GM18517 (cell line): ENCODE data around the gene NUMA1.

Experiments used
- ATAC-seq: cut with Tn5 transposase; IDR thresholded peaks from one replicate; pipeline ENCODE4 v1.9.1; 2021; ENCODE audit warnings: mild to moderate bottlenecking, moderate library complexity; ENCODE audit not compliant: unreplicated experiment

Gene NUMA1

GRCh38 chr11:72024069-72024754 is 56.1 kb downstream of the NUMA1 start:
- no peak for ATAC-seq

GRCh38 chr11:72023335-72023734 is 57.0 kb downstream of the NUMA1 start:
- no peak for ATAC-seq

DNA sequence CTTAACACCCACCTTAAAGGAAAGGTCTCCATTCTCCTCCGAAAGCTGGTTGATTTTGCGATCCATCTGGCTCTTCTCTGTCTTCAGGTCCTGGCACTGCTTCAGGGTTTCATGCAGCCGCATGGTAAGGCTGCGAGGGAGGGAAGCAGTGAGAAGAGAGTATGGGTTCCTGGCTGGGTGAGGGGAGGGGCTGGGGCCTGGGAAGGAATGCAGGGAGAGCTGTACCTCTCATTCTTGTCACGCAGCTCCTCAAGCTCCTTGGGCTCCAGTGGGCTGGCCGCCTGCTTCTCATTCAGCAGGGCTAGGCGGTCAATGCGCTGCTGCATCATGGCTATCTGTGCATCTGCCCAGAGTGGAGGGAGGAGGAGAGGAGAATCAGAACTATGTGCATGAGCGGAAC is 62.2 kb downstream of the NUMA1 start:
- ATAC-seq: no peak

DNA sequence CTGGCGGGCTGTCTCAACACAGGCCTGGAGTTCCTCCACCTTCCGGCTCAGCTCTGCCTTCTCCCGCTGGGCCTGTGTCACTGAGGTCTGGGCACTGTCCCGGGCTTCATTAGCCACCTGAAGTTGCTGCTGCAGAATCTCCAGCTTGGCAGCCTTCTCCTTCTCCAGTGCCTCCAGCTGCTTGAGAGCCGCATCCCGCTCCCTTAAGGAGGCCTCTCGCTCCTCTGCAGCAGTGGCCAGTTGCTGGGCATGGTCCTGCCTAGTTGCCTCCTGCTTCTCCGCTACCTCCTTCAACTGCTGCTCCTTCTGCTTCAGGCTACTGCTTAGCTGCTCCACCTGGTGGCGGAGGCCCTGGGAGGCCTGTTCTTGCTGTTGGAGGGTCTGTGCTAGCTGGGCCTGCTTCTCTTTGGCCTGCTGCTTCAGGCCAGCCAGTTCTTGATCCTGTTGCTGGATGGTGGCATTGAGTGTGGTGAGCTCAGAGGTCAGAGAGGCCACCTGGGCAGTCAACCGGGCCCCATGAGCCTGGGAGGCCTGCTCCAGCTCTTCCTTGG is 64.8 kb downstream of the NUMA1 start:
- no peak for ATAC-seq

DNA sequence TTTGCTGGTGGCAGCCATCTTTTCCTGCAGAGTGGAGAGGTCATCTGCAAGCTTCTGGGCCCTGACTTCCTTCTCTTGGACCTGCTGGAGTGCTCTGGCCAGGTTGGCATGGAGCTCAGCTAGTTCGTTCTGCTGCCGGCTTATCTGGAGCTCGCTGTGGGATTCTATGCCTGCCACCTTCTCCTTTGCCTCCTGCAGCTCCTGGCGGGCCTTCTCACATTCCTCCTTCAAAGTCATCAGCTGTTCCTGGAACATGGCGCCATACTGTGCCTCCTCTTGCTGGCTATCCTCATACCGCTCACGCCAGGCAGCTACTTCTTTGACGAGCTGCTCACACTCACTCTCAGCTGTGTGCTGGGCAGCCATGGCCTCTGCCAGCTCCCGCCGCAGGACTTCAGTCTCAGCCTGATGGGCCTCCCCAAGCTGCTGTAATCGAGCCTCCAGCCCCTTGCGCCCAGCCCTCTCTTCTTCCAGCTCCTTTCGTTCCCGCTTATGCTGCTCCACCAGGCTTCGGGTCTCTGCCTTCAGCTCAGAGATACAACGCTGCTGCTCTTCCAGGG is 65.5 kb downstream of the NUMA1 start:
- no peak for ATAC-seq

DNA sequence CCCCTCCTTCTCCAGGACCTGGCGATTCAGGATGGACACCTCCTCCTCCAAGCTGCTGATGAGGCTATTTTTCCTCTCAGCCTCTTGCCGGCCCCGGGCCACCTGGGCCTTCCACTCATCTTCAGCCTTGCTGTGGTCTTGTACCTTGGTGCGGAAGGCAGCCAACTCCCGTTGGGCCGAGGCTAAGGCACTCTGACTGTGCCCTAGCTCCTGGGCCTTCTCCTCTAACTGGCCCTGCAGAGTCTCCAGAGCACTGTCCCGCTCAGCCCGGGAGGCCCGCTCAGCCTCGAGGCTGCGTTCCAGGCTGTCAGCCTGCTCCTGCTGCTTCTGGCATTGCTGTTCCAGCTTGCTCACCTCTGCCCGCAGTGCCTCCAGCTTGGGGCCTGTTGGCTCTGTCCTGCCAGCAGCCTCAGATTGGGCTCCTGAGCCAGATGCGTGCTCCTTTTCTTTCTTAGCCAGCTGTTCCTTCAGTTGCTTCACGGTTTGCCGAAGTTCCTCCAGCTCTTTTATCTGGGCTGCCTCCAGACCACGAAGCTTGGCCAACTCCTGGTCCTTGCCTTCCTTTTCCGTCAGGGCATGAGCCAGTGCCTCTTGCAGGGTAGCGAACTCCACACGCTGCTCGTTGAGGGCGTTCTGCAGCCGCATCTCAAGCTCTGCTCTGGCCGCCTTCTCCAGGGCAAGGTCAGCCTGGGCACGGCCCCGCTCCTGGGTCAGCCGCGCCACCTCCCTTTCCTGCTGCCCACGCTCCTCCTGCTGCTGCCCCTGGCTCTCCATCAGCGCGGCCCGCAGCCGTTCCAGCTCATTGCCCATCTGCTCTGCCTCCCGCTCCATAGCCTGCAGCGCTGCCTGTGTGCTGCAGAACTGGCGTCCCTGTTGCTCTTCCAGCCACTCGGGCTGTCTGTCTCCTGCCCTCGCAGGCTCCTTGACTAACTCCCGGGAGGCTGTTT is 66.3 kb downstream of the NUMA1 start:
- no peak for ATAC-seq

GRCh38 chr11:72012897-72013721 is 67.2 kb downstream of the NUMA1 start:
- no peak for ATAC-seq

DNA sequence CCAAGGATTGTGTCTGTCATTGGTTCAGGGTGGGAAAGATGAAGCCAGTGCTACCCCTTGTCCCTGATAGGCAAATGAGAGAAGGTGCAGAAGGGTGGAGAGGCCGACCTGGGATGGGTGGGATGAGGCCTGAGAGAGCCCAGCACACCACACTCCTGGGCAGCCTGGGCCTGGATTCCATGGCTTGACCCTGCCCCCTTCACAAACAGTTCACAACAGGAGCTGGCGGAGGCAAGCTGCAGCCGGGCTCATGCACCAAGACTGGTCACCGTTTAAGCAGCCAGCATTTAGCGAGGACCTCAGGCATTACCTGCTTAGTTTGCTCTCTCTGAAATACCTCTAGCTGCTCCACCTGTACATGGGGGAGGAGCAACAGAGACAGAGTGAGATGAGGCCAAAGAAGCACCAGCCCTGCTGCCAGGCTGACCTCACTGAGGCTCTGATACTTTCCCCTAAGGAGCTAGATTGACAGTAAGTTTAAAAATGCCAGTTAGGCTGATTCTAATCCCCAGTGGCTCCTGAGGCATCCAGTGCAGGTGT is 68.2 kb downstream of the NUMA1 start:
- ATAC-seq: no peak

DNA sequence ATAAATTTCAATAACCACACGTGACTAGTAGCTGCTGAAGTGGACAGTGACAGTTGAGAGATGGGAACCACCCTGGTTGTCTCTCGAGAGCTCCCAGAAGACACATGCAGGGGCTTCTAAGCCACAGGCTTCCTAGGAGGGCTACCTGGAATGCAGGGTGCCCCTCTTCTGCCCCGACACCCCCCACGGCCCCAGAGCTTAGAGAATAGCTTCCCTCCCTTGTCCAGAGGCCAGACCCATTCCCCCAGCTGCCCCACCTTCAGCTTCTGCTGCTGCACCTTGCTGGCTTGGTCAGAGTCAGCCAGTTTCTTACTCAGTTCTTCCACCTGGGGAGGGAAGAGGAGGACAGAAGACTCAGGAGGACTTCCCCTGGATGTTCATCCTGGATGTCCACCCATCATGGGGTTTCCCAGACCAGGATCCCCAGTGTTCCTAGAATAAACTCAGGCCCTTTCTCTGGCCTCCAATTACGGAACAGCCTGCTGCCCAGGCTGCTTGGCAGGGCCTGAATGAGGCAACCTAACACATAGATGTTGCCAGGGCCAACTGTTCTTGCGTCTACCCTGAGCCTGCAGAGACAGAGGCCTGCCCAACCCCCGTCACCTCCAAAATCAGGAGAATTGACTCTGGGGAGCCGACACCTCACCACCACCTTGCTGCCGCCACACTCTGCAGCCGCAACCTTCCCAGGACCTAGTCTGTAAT is 69.7 kb downstream of the NUMA1 start:
- ATAC-seq: no peak

- no peak for ATAC-seq
Measured at GRCh38 chr11:72009156-72009555, 71.2 kb downstream of the NUMA1 start.

- no peak for ATAC-seq
Measured at GRCh38 chr11:72008728-72009127, 71.6 kb downstream of the NUMA1 start.

DNA sequence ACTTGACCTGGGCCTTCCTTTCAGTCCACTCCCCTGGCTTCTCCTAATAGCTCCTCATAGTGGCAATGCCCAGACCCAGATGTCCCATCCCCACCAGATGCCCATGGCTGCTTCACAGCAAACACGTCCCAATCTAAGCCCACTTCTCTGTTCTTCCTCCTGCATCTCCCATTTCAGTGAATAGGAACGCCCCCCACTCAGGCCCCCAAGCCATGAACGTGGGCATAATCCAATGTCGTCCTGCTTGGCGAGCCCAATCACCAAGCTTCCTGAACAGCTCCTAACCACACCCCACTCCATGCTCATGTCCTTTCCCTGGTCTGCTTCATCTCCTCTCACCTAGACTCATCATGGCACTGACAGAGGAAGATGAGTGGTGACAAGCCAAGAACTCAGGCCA is 72.8 kb downstream of the NUMA1 start:
- ATAC-seq: no peak

GRCh38 chr11:72007089-72007476 is 73.3 kb downstream of the NUMA1 start:
- no peak for ATAC-seq

GRCh38 chr11:72006309-72007088 is 73.8 kb downstream of the NUMA1 start:
- no peak for ATAC-seq

DNA sequence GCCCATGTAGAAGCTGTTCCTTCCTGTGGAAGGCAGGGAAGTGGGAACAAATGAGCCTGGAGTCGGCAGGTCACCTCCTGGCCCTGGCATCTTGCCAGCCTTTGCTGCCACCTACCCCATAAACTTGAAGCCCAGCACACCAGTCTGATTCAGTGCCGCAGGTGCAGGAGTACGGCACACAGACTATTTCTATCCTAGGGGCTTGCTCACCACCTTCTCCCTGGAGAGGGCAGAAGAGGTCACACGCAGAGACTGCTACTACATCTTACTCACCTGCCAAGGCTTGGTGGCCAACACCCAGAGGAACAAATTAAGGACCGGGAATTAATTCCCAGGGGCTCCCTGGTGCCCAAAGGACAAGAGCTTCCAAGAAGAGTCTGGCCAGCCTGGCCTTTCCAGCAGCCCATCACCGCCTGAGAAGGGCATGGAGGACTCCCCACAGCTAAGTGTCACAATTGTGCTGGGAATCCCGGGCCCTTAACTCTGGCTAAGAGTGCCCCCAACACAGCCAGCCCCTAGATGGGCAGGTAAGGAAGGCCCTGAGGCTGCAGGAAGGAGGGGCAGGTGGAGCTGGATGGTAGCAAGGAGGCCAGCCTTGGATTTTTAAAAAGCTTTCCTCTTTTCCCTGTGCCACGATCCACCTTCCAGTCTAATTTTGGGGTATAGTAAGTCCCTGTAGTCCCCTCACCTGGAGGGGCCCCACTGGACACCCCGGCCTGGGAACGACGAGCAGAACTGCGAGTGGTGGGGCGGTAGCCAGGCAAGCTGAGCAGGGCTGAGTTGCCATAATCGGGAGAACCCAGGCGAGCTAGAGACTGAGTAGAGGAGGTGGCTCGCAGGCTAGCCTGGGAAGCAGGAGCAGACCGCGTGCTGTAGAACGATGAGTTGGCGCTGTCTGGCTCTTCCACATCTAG is 74.7 kb downstream of the NUMA1 start:
- ATAC-seq: no peak

DNA sequence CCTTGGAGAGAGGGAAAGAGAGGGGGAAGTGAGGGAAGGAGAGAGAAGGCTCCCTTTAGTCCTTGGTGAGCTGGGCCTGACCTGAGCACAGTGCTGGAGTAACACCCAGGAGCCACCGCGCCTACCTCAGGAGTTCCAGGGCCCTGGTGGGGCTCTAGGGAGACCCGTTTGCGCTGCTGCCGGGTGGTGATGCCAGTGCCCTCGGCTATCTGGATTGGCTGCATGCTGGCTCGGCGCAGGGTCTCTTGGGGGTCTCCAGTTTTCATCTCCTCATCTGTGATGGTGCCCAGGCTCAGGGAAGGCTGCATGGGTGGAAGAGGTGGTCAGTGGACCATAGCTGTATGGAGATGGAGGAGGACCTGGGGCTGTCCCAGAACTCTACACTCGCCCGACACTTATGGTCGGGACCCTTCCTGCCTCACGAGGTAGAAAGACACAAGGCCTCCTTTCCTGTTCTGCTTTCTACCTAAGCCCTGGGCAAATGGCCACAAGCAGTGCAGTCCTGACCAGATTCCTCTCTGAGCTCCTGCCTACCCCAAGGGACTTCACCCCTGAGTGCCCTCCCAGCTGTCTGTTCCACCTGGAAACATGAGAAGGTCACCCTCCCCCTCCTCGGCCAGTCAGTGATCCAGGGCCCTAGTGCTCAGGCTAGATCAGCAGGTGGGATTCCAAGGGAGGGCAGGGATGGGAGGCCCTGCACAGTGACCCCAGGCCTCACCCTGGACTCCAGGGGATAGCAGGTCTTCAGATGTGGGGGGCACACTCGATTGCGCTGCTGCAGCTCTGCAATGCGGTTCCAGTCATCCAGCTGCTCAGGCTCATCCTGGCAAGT is 75.6 kb downstream of the NUMA1 start:
- no peak for ATAC-seq

DNA sequence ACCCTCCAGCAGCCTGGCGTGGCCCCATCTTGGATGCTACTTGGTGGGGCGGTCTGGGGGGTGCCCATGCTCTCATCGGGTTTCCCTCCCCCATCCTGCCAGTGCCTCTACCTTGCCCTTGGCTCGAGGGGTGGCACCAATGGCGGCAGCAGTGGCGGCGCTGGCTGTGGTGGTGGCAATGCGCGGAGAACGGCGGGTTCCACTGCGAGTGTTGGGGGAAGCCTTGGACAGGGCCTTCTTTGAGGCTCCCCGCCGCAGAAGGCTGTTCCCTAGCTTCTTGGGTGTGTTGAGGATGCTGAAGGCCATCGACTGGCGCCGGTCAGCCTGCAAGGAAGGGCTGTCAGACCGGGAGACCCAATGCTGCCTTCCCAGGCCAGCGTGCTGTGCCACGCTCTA is 76.6 kb downstream of the NUMA1 start:
- no peak for ATAC-seq
